MM.1S (cell line): ENCODE results near the gene STXBP6.

Experiments used
- DNase-seq: peaks from one replicate; pipeline ENCODE4 v3.0.0-alpha.2; 2015
- H2AFZ ChIP-seq: fragments of 300-600 bp; sonication (generic); 2 replicates; pipeline ENCODE4 v1.6.0; 2016; ENCODE audit warnings: antibody characterized with exemption, low read length
- H3F3A ChIP-seq: fragments of 300-600 bp; sonication (generic); 2 replicates; pipeline ENCODE4 v1.6.1; 2016; ENCODE audit warnings: mild to moderate bottlenecking, antibody characterized with exemption, low read length, moderate library complexity, mixed read lengths; ENCODE audit not compliant: insufficient read depth
- H3K27ac ChIP-seq: fragments of 300-600 bp; sonication (generic); 2 replicates; pipeline ENCODE4 v1.5.1; 2016; ENCODE audit warnings: mild to moderate bottlenecking, low read length
- H3K27me3 ChIP-seq: fragments of 300-600 bp; sonication (generic); replicated peaks from 2 replicates; pipeline ENCODE4 v1.6.0; 2016; ENCODE audit warnings: low read length; ENCODE audit not compliant: insufficient read depth
- H3K36me3 ChIP-seq: fragments of 300-600 bp; sonication (generic); replicated peaks from 2 replicates; pipeline ENCODE4 v1.6.1; 2016; ENCODE audit warnings: mild to moderate bottlenecking, low read length, mixed read lengths; ENCODE audit not compliant: insufficient read depth
- H3K4me1 ChIP-seq: fragments of 300-600 bp; sonication (generic); 2 replicates; pipeline ENCODE4 v1.6.1; 2016; ENCODE audit warnings: low read length, mixed read lengths
- H3K4me2 ChIP-seq: fragments of 300-600 bp; sonication (generic); 2 replicates; pipeline ENCODE4 v1.6.0; 2016; ENCODE audit warnings: low read depth, low read length
- H3K4me3 ChIP-seq: fragments of 300-600 bp; sonication (generic); 2 replicates; pipeline ENCODE4 v1.5.1; 2016; ENCODE audit warnings: low read length, mixed read lengths
- H3K79me2 ChIP-seq: fragments of 300-600 bp; sonication (generic); 2 replicates; pipeline ENCODE4 v1.6.1; 2016; ENCODE audit warnings: mixed run types, low read length, mixed read lengths
- H3K9ac ChIP-seq: fragments of 300-600 bp; sonication (generic); 2 replicates; pipeline ENCODE4 v1.6.1; 2016; ENCODE audit warnings: low read length, mixed read lengths
- H3K9me2 ChIP-seq: fragments of 300-600 bp; sonication (generic); replicated peaks from 2 replicates; pipeline ENCODE4 v1.6.1; 2016; ENCODE audit warnings: mild to moderate bottlenecking, low read length, mixed read lengths; ENCODE audit not compliant: insufficient read depth
- H3K9me3 ChIP-seq: fragments of 300-600 bp; sonication (generic); replicated peaks from 2 replicates; pipeline ENCODE4 v1.6.1; 2016; ENCODE audit warnings: mild to moderate bottlenecking, low read length, mixed read lengths; ENCODE audit not compliant: insufficient read depth
- H4K20me1 ChIP-seq: fragments of 300-600 bp; sonication (generic); 2 replicates; pipeline ENCODE4 v1.6.1; 2016; ENCODE audit warnings: mild to moderate bottlenecking, low read length, moderate library complexity, mixed read lengths; ENCODE audit not compliant: insufficient read depth
- EZH2 ChIP-seq: fragments of 300-600 bp; sonication (generic); optimal IDR thresholded peaks from 2 replicates; pipeline ENCODE3; 2017; ENCODE audit warnings: low read depth, mild to moderate bottlenecking, antibody characterized with exemption, low read length, mixed read lengths
- EZH2phosphoT487 ChIP-seq: fragments of 300-600 bp; sonication (generic); IDR thresholded peaks from 2 replicates; pipeline ENCODE4 v1.6.1; 2018; ENCODE audit warnings: antibody characterized with exemption, low read length
- TF ChIP-seq, protein P1 (sequence below): fragments of 300-600 bp; sonication (generic); IDR thresholded peaks from 2 replicates; pipeline ENCODE4 v1.5.1; 2016; ENCODE audit warnings: antibody characterized with exemption, low read length, mixed read lengths

Gene STXBP6

DNA sequence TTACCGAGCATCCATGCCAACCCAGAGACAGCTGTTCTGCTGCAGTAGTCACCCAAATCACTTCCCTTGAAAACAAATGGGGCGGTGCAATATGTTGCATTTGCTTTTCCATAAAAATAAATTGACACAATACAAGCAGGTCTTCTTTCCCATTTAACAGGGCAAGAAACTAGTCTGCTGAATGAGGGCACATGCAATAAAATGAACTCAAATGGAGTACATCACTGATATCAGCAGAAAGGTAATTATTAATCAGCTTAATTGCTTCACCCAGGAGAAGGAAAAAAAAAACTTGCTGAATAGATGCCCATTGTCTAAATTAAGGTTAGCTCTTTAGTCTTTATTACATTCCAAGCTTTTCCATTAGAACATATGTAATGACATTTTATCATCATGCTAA is 240.8 kb downstream of the STXBP6 start:
- H3K4me3 ChIP-seq = no peak overlapping the region
- H3K9ac ChIP-seq = no peak overlapping the region
- no peaks in the 10 kb centered on the region for H3K27me3 ChIP-seq
- TF ChIP-seq EZH2 = no peak
- TF ChIP-seq, protein P1, sequence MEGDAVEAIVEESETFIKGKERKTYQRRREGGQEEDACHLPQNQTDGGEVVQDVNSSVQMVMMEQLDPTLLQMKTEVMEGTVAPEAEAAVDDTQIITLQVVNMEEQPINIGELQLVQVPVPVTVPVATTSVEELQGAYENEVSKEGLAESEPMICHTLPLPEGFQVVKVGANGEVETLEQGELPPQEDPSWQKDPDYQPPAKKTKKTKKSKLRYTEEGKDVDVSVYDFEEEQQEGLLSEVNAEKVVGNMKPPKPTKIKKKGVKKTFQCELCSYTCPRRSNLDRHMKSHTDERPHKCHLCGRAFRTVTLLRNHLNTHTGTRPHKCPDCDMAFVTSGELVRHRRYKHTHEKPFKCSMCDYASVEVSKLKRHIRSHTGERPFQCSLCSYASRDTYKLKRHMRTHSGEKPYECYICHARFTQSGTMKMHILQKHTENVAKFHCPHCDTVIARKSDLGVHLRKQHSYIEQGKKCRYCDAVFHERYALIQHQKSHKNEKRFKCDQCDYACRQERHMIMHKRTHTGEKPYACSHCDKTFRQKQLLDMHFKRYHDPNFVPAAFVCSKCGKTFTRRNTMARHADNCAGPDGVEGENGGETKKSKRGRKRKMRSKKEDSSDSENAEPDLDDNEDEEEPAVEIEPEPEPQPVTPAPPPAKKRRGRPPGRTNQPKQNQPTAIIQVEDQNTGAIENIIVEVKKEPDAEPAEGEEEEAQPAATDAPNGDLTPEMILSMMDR = no peak
- no peak for TF ChIP-seq EZH2phosphoT487
- H2AFZ ChIP-seq = no peak overlapping the region
- no peaks in the 10 kb centered on the region for H4K20me1 ChIP-seq
- no peak overlapping the region for H3K4me2 ChIP-seq
- no peaks in the 10 kb centered on the region for H3F3A ChIP-seq
- no peaks in the 10 kb centered on the region for H3K4me1 ChIP-seq
- H3K9me3 ChIP-seq = no peaks in the 10 kb centered on the region
- no peaks in the 10 kb centered on the region for H3K36me3 ChIP-seq
- no peak for DNase-seq
- no peaks in the 10 kb centered on the region for H3K9me2 ChIP-seq
- no peak overlapping the region for H3K27ac ChIP-seq
- H3K79me2 ChIP-seq = no peaks in the 10 kb centered on the region

DNA sequence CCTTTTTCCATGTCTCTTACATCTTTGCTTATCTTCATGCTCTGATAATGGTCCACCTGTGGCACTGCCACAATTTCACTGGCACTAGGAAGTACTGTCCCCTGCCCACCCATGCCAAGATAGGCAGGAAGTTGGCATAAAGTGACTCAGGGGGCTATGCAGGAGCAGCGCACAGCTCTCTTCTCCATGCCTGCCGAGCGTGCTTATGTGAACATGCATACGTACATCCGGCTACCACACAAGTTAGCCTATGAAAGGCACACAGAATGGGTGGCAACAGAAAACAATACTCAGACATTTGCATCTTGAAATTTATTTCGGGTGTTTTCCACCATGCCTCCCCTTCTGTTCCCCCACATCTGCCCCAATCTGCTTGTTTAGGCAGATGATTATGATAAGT is 241.5 kb downstream of the STXBP6 start:
- no peak for TF ChIP-seq EZH2phosphoT487
- TF ChIP-seq, protein P1 = no peak
- no peak for TF ChIP-seq EZH2
- no peaks in the 10 kb centered on the region for H3F3A ChIP-seq
- H3K4me1 ChIP-seq = no peaks in the 10 kb centered on the region

DNA sequence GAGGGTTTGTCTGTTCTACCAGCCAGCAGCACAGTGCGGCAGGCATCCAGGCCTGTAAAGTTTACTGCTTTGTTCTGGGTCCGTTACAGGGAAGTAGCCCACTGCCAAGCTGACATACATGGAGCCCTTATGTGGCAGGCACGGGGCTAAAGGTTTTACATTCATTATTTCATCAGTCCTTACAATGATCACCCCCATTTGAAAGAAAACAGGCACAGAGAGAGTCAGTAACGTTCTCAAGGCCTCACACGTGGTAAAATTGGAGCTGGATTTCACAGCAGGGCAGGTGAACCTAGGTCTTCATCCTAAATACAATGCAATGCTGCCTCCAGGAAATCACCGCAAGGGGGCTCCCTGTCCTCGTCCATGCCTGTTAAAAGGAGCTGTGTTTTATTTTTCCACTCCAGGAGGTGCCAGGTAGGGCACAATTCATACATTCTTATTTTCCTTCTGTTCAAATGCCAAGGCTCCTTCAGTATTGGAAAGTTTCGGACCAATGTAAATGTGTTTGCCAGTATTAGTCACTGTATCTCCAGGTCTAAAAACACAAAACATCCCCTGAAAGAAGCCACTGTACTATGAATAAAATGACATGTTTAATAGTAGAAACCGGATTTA is 243.8 kb downstream of the STXBP6 start:
- H3K27me3 ChIP-seq = no peaks in the 10 kb centered on the region
- TF ChIP-seq, protein P1 = peak; percentile 73
- TF ChIP-seq EZH2 (no peak), EZH2phosphoT487 (no peak)
- H3K79me2 ChIP-seq = no peaks in the 10 kb centered on the region
- no peak overlapping the region for H3K4me2 ChIP-seq
- H3K4me1 ChIP-seq = no peaks in the 10 kb centered on the region
- H3F3A ChIP-seq = no peaks in the 10 kb centered on the region
- H3K36me3 ChIP-seq = no peaks in the 10 kb centered on the region
- H3K9me3 ChIP-seq = no peaks in the 10 kb centered on the region
- no peak overlapping the region for H3K27ac ChIP-seq
- H3K4me3 ChIP-seq = no peak overlapping the region
- H3K9me2 ChIP-seq = no peaks in the 10 kb centered on the region
- DNase-seq = peak; percentile 41
- H4K20me1 ChIP-seq = no peaks in the 10 kb centered on the region
- H2AFZ ChIP-seq = no peak overlapping the region
- no peak overlapping the region for H3K9ac ChIP-seq

More for the DNA sequence above, 241.5 kb downstream of the STXBP6 start:
- Histone ChIP-seq H3K9ac (no peak overlapping the region), H3K36me3 (no peaks in the 10 kb centered on the region), H2AFZ (no peak overlapping the region), H3K4me3 (no peak overlapping the region), H3K27ac (no peak overlapping the region), H4K20me1 (no peaks in the 10 kb centered on the region), H3K79me2 (no peaks in the 10 kb centered on the region), H3K9me2 (no peaks in the 10 kb centered on the region), H3K27me3 (no peaks in the 10 kb centered on the region), H3K4me2 (no peak overlapping the region), H3K9me3 (no peaks in the 10 kb centered on the region)
- no peak for DNase-seq
